HFF-Myc (cell line): ENCODE data around the gene ITPRIPL2.

Source experiments
- DNase-seq: peaks from one replicate; pipeline ENCODE4 v3.0.0-alpha.2; 2011; ENCODE audit warnings: low read depth; ENCODE audit errors: extremely low read depth
- H3K4me3 ChIP-seq: replicated peaks from 2 replicates; pipeline ENCODE4 v1.5.1; 2011; ENCODE audit warnings: low read depth, mild to moderate bottlenecking, control low read depth, low read length
- CTCF ChIP-seq: IDR thresholded peaks from 2 replicates; pipeline ENCODE4 v1.5.1; 2012; ENCODE audit warnings: mild to moderate bottlenecking, low read depth, low read length, control low read depth; ENCODE audit errors: missing control alignments

The ITPRIPL2 gene

GRCh38 chr16:19143599-19143956, 29.8 kb downstream of the ITPRIPL2 start:
- no peak for TF ChIP-seq CTCF
- no peak for DNase-seq
- H3K4me3 ChIP-seq = no peak overlapping the region

GRCh38 chr16:19145010-19145409, 31.2 kb downstream of the ITPRIPL2 start:
- DNase-seq = no peak

GRCh38 chr16:19147126-19147525, 33.4 kb downstream of the ITPRIPL2 start:
- no peak for DNase-seq
- TF ChIP-seq CTCF = no peak
- no peak overlapping the region for H3K4me3 ChIP-seq

More at GRCh38 chr16:19145010-19145409, 31.2 kb downstream of the ITPRIPL2 start:
- TF ChIP-seq CTCF = no peak
- no peak overlapping the region for H3K4me3 ChIP-seq

- no peak for DNase-seq
Measured at GRCh38 chr16:19147627-19148026, 33.9 kb downstream of the ITPRIPL2 start.

GRCh38 chr16:19148189-19148588, 34.4 kb downstream of the ITPRIPL2 start:
- H3K4me3 ChIP-seq = no peak overlapping the region
- TF ChIP-seq CTCF = no peak
- DNase-seq = no peak

More at GRCh38 chr16:19147627-19148026, 33.9 kb downstream of the ITPRIPL2 start:
- H3K4me3 ChIP-seq = no peak overlapping the region
- no peak for TF ChIP-seq CTCF

GRCh38 chr16:19151310-19151709, 37.5 kb downstream of the ITPRIPL2 start:
- no peak for TF ChIP-seq CTCF

GRCh38 chr16:19152042-19152441, 38.3 kb downstream of the ITPRIPL2 start:
- DNase-seq = no peak
- TF ChIP-seq CTCF = no peak

More at GRCh38 chr16:19151310-19151709, 37.5 kb downstream of the ITPRIPL2 start:
- no peak for DNase-seq
- no peak overlapping the region for H3K4me3 ChIP-seq

More at GRCh38 chr16:19152042-19152441, 38.3 kb downstream of the ITPRIPL2 start:
- no peak overlapping the region for H3K4me3 ChIP-seq
